Measurements from ENCODE around the gene COQ10B. TPM values are rescaled to one million over a fixed set of nuclear protein-coding genes. Genes with fewer than 3 reads are reported as not detected.
"Not testable (repeated sequence)": the region's sequence is repeated elsewhere in the genome, so short reads cannot be mapped to it uniquely, and the experiment has no call there.

The COQ10B gene
- total RNA-seq, 2 donors from 2014 or later, result 29.5 to 33.2 TPM

GRCh38 chr2:197437380-197437779 is 16.0 kb upstream of the COQ10B start:
- DNase-seq (ENCODE audit: low spot score), result no peak
- no peaks in the 10 kb centered on the region for H3K9me3 ChIP-seq
- H3K4me3 ChIP-seq, result no peak overlapping the region
- no peak overlapping the region for H3K27ac ChIP-seq
- TF ChIP-seq CTCF (IDR thresholded peaks at IDR 0.05), result no peak
- H3K4me1 ChIP-seq, result peaks cover 0 to 12% of the 10 kb centered on the region in 2 donors
- no peaks in the 10 kb centered on the region for H3K36me3 ChIP-seq
- no peaks in the 10 kb centered on the region for H3K27me3 ChIP-seq

- H3K4me3 ChIP-seq, result no peak overlapping the region
- no peaks in the 10 kb centered on the region for H3K9me3 ChIP-seq
- no peaks in the 10 kb centered on the region for H3K4me1 ChIP-seq
- DNase-seq (ENCODE audit: low spot score), result no peak
- H3K27ac ChIP-seq, result peak overlapping the region in 1 of 2 donors; percentile 37
- no peaks in the 10 kb centered on the region for H3K27me3 ChIP-seq
- no peaks in the 10 kb centered on the region for H3K36me3 ChIP-seq
- TF ChIP-seq CTCF (IDR thresholded peaks at IDR 0.05), result no peak
Measured at GRCh38 chr2:197442857-197443256, 10.5 kb upstream of the COQ10B start.

- no peak for TF ChIP-seq CTCF (IDR thresholded peaks at IDR 0.05)
- Histone ChIP-seq H3K4me3 (no peak overlapping the region), H3K4me1 (no peaks in the 10 kb centered on the region), H3K27me3 (no peaks in the 10 kb centered on the region), H3K36me3 (no peaks in the 10 kb centered on the region), H3K27ac (no peak overlapping the region), H3K9me3 (no peaks in the 10 kb centered on the region)
- no peak for DNase-seq (ENCODE audit: low spot score)
Measured at GRCh38 chr2:197445746-197446145, 7.6 kb upstream of the COQ10B start.

GRCh38 chr2:197446844-197447243 is 6.5 kb upstream of the COQ10B start:
- Histone ChIP-seq H3K4me3 (no peak overlapping the region), H3K36me3 (no peaks in the 10 kb centered on the region), H3K4me1 (no peaks in the 10 kb centered on the region), H3K27me3 (no peaks in the 10 kb centered on the region), H3K9me3 (no peaks in the 10 kb centered on the region), H3K27ac (no peak overlapping the region)
- TF ChIP-seq CTCF (IDR thresholded peaks at IDR 0.05), result no peak
- no peak for DNase-seq (ENCODE audit: low spot score)

GRCh38 chr2:197450465-197450864 is 2.9 kb upstream of the COQ10B start:
- peak overlapping the region in 1 of 2 donors; percentile 45 for H3K27ac ChIP-seq
- H3K9me3 ChIP-seq, result no peaks in the 10 kb centered on the region
- no peak for DNase-seq (ENCODE audit: low spot score)
- no peaks in the 10 kb centered on the region for H3K27me3 ChIP-seq
- no peaks in the 10 kb centered on the region for H3K36me3 ChIP-seq
- TF ChIP-seq CTCF (IDR thresholded peaks at IDR 0.05), result no peak
- peaks cover 0 to 12% of the 10 kb centered on the region in 2 donors for H3K4me1 ChIP-seq
- no peak overlapping the region for H3K4me3 ChIP-seq

- H3K36me3 ChIP-seq; H3K4me3 ChIP-seq; H3K9me3 ChIP-seq; DNase-seq (ENCODE audit: low spot score); H3K27me3 ChIP-seq: not testable (repeated sequence)
- Histone ChIP-seq H3K27ac (peak overlapping the region in 1 of 2 donors; percentile 45), H3K4me1 (peaks cover 0 to 13% of the 10 kb centered on the region in 2 donors)
Measured at GRCh38 chr2:197450935-197451358, 2.4 kb upstream of the COQ10B start.
